SK-N-SH (cell line): ENCODE results near the gene CHPF. TPM values are rescaled to one million over a fixed set of nuclear protein-coding genes. Genes with fewer than 3 reads are reported as not detected.

ENCODE experiments used
- CTCF ChIA-PET: fragments of 300-600, 350-600 bp; formaldehyde crosslinking; extraction: SDS; loops from one replicate; lab custom pipeline; 2021; lab: Yijun Ruan, JAX
- POLR2A ChIA-PET: fragments of 350-600 bp; sonication (Branson Sonifier 250); formaldehyde crosslinking; extraction: SDS; loops from one replicate; lab custom pipeline; 2020; ENCODE audit warnings: antibody characterized with exemption, inconsistent platforms; lab: Yijun Ruan, JAX
- DNase-seq: peaks from one replicate; pipeline ENCODE4 v3.0.0; 2012
- H2AFZ ChIP-seq: fragments of 200-600 bp; sonication (generic); 2 replicates; pipeline ENCODE4 v1.8.1; 2016; ENCODE audit warnings: antibody characterized with exemption, mild to moderate bottlenecking, low read depth
- H3F3A ChIP-seq: fragments of 200-600 bp; sonication (generic); replicated peaks from 2 replicates; pipeline ENCODE3; 2016; ENCODE audit warnings: antibody characterized with exemption, mild to moderate bottlenecking; ENCODE audit not compliant: insufficient read depth
- H3K27ac ChIP-seq, 2 experiments: fragments of 200-500 bp in 1 of 2; fragments of 200-600 bp in 1 of 2; sonication (Bioruptor generic) in 1 of 2; sonication (generic), shearing (Covaris generic) in 1 of 2; 2 replicates each; pipeline versions ENCODE4 v1.5.1 to v1.6.1; 2014 to 2016; ENCODE audit warnings: low read depth in 2 of 2, inconsistent platforms in 1 of 2, low read length in 1 of 2, mild to moderate bottlenecking in 1 of 2, mixed read lengths in 1 of 2
- H3K27me3 ChIP-seq: fragments of 200-600 bp; sonication (generic), shearing (Covaris generic); 2 replicates; pipeline ENCODE4 v1.6.1; 2016; ENCODE audit warnings: mixed run types; ENCODE audit not compliant: insufficient read depth
- H3K36me3 ChIP-seq, 2 experiments: fragments of 200-500 bp in 1 of 2; fragments of 200-600 bp in 1 of 2; sonication (Bioruptor generic) in 1 of 2; sonication (generic) in 1 of 2; replicated peaks in 1 of 2; 2 replicates each; pipeline versions ENCODE3 to v1.5.1; 2014 to 2016; ENCODE audit warnings: low read length in 1 of 2, mild to moderate bottlenecking in 1 of 2; ENCODE audit not compliant: insufficient read depth in 2 of 2, control insufficient read depth in 1 of 2
- H3K4me1 ChIP-seq, 2 experiments: fragments of 200-500 bp in 1 of 2; fragments of 200-600 bp in 1 of 2; sonication (Bioruptor generic) in 1 of 2; sonication (generic), shearing (Covaris generic) in 1 of 2; 2 replicates each; pipeline versions ENCODE4 v1.5.1 to v1.6.1; 2014 to 2016; ENCODE audit warnings: low read depth in 1 of 2, low read length in 1 of 2, mixed run types in 1 of 2; ENCODE audit not compliant: insufficient read depth in 2 of 2, control insufficient read depth in 1 of 2
- H3K4me2 ChIP-seq: fragments of 200-600 bp; sonication (generic), shearing (Covaris generic); 2 replicates; pipeline ENCODE4 v1.6.1; 2017; ENCODE audit warnings: mixed run types
- H3K4me3 ChIP-seq, 2 experiments: fragments of 200-500 bp in 1 of 2; fragments of 200-600 bp in 1 of 2; sonication (Bioruptor generic) in 1 of 2; sonication (generic), shearing (Covaris generic) in 1 of 2; 2 replicates each; pipeline versions ENCODE4 v1.5.1 to v1.8.1; 2014 to 2016; ENCODE audit warnings: low read depth in 2 of 2, inconsistent platforms in 1 of 2, low read length in 1 of 2, mild to moderate bottlenecking in 1 of 2, mixed read lengths in 1 of 2, moderate library complexity in 1 of 2
- H3K79me2 ChIP-seq: fragments of 200-600 bp; sonication (generic); 2 replicates; pipeline ENCODE4 v1.8.1; 2017; ENCODE audit warnings: mild to moderate bottlenecking; ENCODE audit not compliant: insufficient read depth
- H3K9ac ChIP-seq: fragments of 200-600 bp; sonication (generic); 2 replicates; pipeline ENCODE4 v1.6.1; 2017; ENCODE audit warnings: mixed run types
- H3K9me2 ChIP-seq: fragments of 200-600 bp; sonication (generic); 2 replicates; pipeline ENCODE4 v1.6.1; 2017; ENCODE audit warnings: mixed run types
- H3K9me3 ChIP-seq: fragments of 200-600 bp; sonication (generic); 2 replicates; pipeline ENCODE4 v1.6.1; 2017; ENCODE audit warnings: mixed run types, mild to moderate bottlenecking, moderate library complexity
- H4K20me1 ChIP-seq: fragments of 200-600 bp; sonication (generic); 2 replicates; pipeline ENCODE4 v1.6.1; 2017; ENCODE audit warnings: mild to moderate bottlenecking, mixed run types; ENCODE audit not compliant: insufficient read depth
- CHD2 ChIP-seq: fragments of 150-350 bp; IDR thresholded peaks from 2 replicates; pipeline ENCODE4 v1.6.1; 2018; ENCODE audit warnings: low read length; ENCODE audit not compliant: partially characterized antibody
- ELF1 ChIP-seq: IDR thresholded peaks from 2 replicates; pipeline ENCODE4 v1.4.0; 2012
- EZH2phosphoT487 ChIP-seq: fragments of 200-600 bp; sonication (generic); IDR thresholded peaks from 2 replicates; pipeline ENCODE4 v1.6.1; 2017; ENCODE audit warnings: low read depth, mixed run types, mild to moderate bottlenecking, antibody characterized with exemption, moderate library complexity, borderline replicate concordance
- FOXJ3 ChIP-seq: sonication (generic); formaldehyde crosslinking; IDR thresholded peaks from 2 replicates; pipeline ENCODE4 v1.5.1; 2020; ENCODE audit warnings: mild to moderate bottlenecking, missing genetic modification reagents
- FOXM1 ChIP-seq: IDR thresholded peaks from 2 replicates; pipeline ENCODE4 v1.4.0; 2012; ENCODE audit warnings: low read depth, mild to moderate bottlenecking
- GATA2 ChIP-seq: sonication (generic); formaldehyde crosslinking; IDR thresholded peaks from 2 replicates; pipeline ENCODE4 v1.5.0; 2020; ENCODE audit warnings: mild to moderate bottlenecking, missing genetic modification reagents
- JUND ChIP-seq: IDR thresholded peaks from 2 replicates; pipeline ENCODE4 v1.4.0; 2012
- MEF2A ChIP-seq: IDR thresholded peaks from 2 replicates; pipeline ENCODE4 v1.4.0; 2012; ENCODE audit warnings: low read depth, borderline replicate concordance
- MXI1 ChIP-seq: IDR thresholded peaks from 2 replicates; pipeline ENCODE4 v1.6.1; 2012; ENCODE audit warnings: mild to moderate bottlenecking, low read depth, low read length, improper control_type of control experiment
- NFIC ChIP-seq: IDR thresholded peaks from 2 replicates; pipeline ENCODE4 v1.4.0; 2012; ENCODE audit warnings: borderline replicate concordance
- POLR2AphosphoS5 ChIP-seq: IDR thresholded peaks from 2 replicates; pipeline ENCODE4 v1.6.1; 2012; ENCODE audit warnings: low read depth, low read length
- RAD21 ChIP-seq: IDR thresholded peaks from 2 replicates; pipeline ENCODE4 v1.6.1; 2012; ENCODE audit warnings: mild to moderate bottlenecking, low read length
- RFX5 ChIP-seq: IDR thresholded peaks from 2 replicates; pipeline ENCODE4 v1.6.1; 2012; ENCODE audit warnings: mild to moderate bottlenecking, improper control_type of control experiment, low read length
- SIN3A ChIP-seq: IDR thresholded peaks from 2 replicates; pipeline ENCODE4 v1.6.1; 2012; ENCODE audit warnings: low read depth, mild to moderate bottlenecking, low read length, moderate library complexity, borderline replicate concordance
- TAF1 ChIP-seq: IDR thresholded peaks from 2 replicates; pipeline ENCODE4 v1.6.1; 2012; ENCODE audit warnings: low read depth, mild to moderate bottlenecking, low read length, moderate library complexity, borderline replicate concordance
- TCF12 ChIP-seq: IDR thresholded peaks from 2 replicates; pipeline ENCODE4 v1.4.0; 2012
- YY1 ChIP-seq: IDR thresholded peaks from 2 replicates; pipeline ENCODE4 v1.4.0; 2012; ENCODE audit warnings: low read depth, mild to moderate bottlenecking
- WGBS: methylation state at CpG from one replicate; pipeline ENCODE4 v1.1.6; 2017; ENCODE audit warnings: low lambda C conversion rate; 5-methylcytosine and 5-hydroxymethylcytosine counted together
- polyA plus RNA-seq, 3 experiments: library from polyadenylated mRNA; depleted of rRNA; stranded (reverse); fragments of >200 nt; gene quantifications; 2 replicates each; pipeline ENCODE4 v1.2.3, GENCODE V29; 2012
- TF ChIP-seq, protein P1 (sequence below): IDR thresholded peaks from 2 replicates; pipeline ENCODE4 v1.6.1; 2012; ENCODE audit warnings: mild to moderate bottlenecking, low read depth, low read length, moderate library complexity
- TF ChIP-seq, protein P2 (sequence below): IDR thresholded peaks from 2 replicates; pipeline ENCODE4 v1.4.0; 2012; ENCODE audit warnings: low read depth, borderline replicate concordance

Gene CHPF
- polyA plus RNA-seq, 1 of the 3 experiments (the other 2 are of a cell fraction), result 141 TPM

DNA sequence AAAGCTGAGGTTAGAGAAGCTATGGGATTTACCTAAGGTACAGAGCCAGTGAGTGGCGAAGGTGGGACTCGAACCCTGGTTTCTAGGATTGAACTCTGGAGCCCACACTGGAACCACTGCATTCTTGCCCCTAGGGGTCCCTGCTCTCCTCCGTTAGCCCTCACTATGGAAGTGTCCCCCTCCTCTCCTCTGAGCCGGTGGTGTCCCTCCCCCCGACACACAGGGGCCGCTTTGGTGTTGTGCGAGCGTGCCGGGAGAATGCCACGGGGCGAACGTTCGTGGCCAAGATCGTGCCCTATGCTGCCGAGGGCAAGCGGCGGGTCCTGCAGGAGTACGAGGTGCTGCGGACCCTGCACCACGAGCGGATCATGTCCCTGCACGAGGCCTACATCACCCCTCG is 53.4 kb downstream of the CHPF start:
- H3K36me3 ChIP-seq, result peaks cover 6 to 23% of the 10 kb centered on the region in 2 experiments
- no peaks in the 10 kb centered on the region for H3K9me2 ChIP-seq
- no peaks in the 10 kb centered on the region for H3F3A ChIP-seq
- TF ChIP-seq NFIC (no peak), RFX5 (no peak), MXI1 (no peak), YY1 (no peak), FOXJ3 (CRISPR knock-in tag) (no peak), TAF1 (no peak), TCF12 (no peak), ELF1 (no peak), RAD21 (no peak), EZH2phosphoT487 (no peak), CHD2 (no peak), MEF2A (no peak), GATA2 (CRISPR knock-in tag) (no peak), POLR2AphosphoS5 (no peak), JUND (no peak), SIN3A (no peak), FOXM1 (no peak)
- TF ChIP-seq, protein P1, sequence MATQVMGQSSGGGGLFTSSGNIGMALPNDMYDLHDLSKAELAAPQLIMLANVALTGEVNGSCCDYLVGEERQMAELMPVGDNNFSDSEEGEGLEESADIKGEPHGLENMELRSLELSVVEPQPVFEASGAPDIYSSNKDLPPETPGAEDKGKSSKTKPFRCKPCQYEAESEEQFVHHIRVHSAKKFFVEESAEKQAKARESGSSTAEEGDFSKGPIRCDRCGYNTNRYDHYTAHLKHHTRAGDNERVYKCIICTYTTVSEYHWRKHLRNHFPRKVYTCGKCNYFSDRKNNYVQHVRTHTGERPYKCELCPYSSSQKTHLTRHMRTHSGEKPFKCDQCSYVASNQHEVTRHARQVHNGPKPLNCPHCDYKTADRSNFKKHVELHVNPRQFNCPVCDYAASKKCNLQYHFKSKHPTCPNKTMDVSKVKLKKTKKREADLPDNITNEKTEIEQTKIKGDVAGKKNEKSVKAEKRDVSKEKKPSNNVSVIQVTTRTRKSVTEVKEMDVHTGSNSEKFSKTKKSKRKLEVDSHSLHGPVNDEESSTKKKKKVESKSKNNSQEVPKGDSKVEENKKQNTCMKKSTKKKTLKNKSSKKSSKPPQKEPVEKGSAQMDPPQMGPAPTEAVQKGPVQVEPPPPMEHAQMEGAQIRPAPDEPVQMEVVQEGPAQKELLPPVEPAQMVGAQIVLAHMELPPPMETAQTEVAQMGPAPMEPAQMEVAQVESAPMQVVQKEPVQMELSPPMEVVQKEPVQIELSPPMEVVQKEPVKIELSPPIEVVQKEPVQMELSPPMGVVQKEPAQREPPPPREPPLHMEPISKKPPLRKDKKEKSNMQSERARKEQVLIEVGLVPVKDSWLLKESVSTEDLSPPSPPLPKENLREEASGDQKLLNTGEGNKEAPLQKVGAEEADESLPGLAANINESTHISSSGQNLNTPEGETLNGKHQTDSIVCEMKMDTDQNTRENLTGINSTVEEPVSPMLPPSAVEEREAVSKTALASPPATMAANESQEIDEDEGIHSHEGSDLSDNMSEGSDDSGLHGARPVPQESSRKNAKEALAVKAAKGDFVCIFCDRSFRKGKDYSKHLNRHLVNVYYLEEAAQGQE, result no peak
- TF ChIP-seq, protein P2, sequence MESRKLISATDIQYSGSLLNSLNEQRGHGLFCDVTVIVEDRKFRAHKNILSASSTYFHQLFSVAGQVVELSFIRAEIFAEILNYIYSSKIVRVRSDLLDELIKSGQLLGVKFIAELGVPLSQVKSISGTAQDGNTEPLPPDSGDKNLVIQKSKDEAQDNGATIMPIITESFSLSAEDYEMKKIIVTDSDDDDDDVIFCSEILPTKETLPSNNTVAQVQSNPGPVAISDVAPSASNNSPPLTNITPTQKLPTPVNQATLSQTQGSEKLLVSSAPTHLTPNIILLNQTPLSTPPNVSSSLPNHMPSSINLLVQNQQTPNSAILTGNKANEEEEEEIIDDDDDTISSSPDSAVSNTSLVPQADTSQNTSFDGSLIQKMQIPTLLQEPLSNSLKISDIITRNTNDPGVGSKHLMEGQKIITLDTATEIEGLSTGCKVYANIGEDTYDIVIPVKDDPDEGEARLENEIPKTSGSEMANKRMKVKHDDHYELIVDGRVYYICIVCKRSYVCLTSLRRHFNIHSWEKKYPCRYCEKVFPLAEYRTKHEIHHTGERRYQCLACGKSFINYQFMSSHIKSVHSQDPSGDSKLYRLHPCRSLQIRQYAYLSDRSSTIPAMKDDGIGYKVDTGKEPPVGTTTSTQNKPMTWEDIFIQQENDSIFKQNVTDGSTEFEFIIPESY, result no peak
- H3K4me3 ChIP-seq, result no peak overlapping the region
- no peak overlapping the region for H3K27ac ChIP-seq
- 94% methylated on average over 21 of the region's 23 CpGs for WGBS
- H2AFZ ChIP-seq, result no peak overlapping the region
- no peaks in the 10 kb centered on the region for H3K27me3 ChIP-seq
- H3K79me2 ChIP-seq, result no peaks in the 10 kb centered on the region
- H3K4me2 ChIP-seq, result no peak overlapping the region
- H3K9ac ChIP-seq, result no peak overlapping the region
- DNase-seq, result no peak
- ChIA-PET CTCF (interaction anchor here (1.1 to 62.1 kb wide), 4 partner anchors 4 to 70 kb away, joined by 3 to 2824 read pairs (median 1416); partner anchors contain the start of genes ASIC4, CHPF, GMPPA and TMEM198), POLR2A (interaction anchor here (1.4 kb wide), 1 partner anchor 36 kb away, joined by 4 read pairs; no protein-coding TSS in a partner anchor)
- no peaks in the 10 kb centered on the region for H4K20me1 ChIP-seq
- H3K9me3 ChIP-seq, result no peaks in the 10 kb centered on the region
- peaks cover 0 to 15% of the 10 kb centered on the region in 2 experiments; a peak in 1 of 4 replicates for H3K4me1 ChIP-seq
